Panc1 (cell line): Measurements from ENCODE around the gene AATK. TPM values are rescaled to one million over a fixed set of nuclear protein-coding genes. Genes with fewer than 3 reads are reported as not detected.

Source experiments
- ATAC-seq: fragments of 200-7000 bp; cut with Tn5 transposase; 2 replicates; pipeline ENCODE4 v1.9.1; 2020; ENCODE audit warnings: mild to moderate bottlenecking, moderate library complexity
- BruUV-seq: library from RNA; stranded (reverse); fragments of 400-500 nt; replicated peaks from 2 replicates; lab custom pipeline; 2021; lab: Mats Ljungman, UMichigan
- CTCF ChIA-PET: fragments of 300-600 bp; sonication (Branson Sonifier 250); formaldehyde crosslinking; loops from one replicate; lab custom pipeline; 2022; ENCODE audit warnings: antibody characterized with exemption; lab: Charles Lee
- POLR2A ChIA-PET: fragments of 300-600 bp; sonication (Branson Sonifier 250); formaldehyde crosslinking; loops from one replicate; lab custom pipeline; 2022; ENCODE audit warnings: antibody characterized with exemption; lab: Charles Lee
- DNase-seq: peaks from one replicate; pipeline ENCODE4 v3.0.0-alpha.2; 2010; ENCODE audit warnings: low read depth, low spot score
- H3K27ac ChIP-seq: 2 replicates; pipeline ENCODE4 v1.5.1; 2011; ENCODE audit warnings: mild to moderate bottlenecking, low read length, inconsistent platforms
- H3K27me3 ChIP-seq: fragments of 200-500 bp; sonication (Bioruptor generic); 2 replicates; pipeline ENCODE4 v1.6.0; 2014; ENCODE audit warnings: low read length, inconsistent platforms; ENCODE audit not compliant: control insufficient read depth, insufficient read depth
- H3K36me3 ChIP-seq: fragments of 200-500 bp; sonication (Bioruptor generic); 2 replicates; pipeline ENCODE4 v1.5.1; 2014; ENCODE audit warnings: inconsistent platforms, mild to moderate bottlenecking, low read length, moderate library complexity; ENCODE audit not compliant: control insufficient read depth, insufficient read depth
- H3K4me1 ChIP-seq: 2 replicates; pipeline ENCODE4 v1.5.1; 2011; ENCODE audit warnings: inconsistent platforms, mild to moderate bottlenecking, low read length, moderate library complexity; ENCODE audit not compliant: control insufficient read depth, insufficient read depth
- H3K4me3 ChIP-seq, 2 experiments: 2 replicates each; pipeline ENCODE4 v1.5.1; 2011 to 2012; ENCODE audit warnings: low read depth in 2 of 2, low read length in 2 of 2, mild to moderate bottlenecking in 2 of 2, inconsistent platforms in 1 of 2, moderate library complexity in 1 of 2
- H3K9me3 ChIP-seq: fragments of 200-500 bp; sonication (Bioruptor generic); 2 replicates; pipeline ENCODE4 v1.5.1; 2014; ENCODE audit warnings: low read depth, mild to moderate bottlenecking, inconsistent platforms, low read length, moderate library complexity; ENCODE audit not compliant: control insufficient read depth, insufficient read depth
- CTCF ChIP-seq: fragments of 450-650 bp; IDR thresholded peaks from 2 replicates; pipeline ENCODE4 v1.5.1; 2017; ENCODE audit warnings: mild to moderate bottlenecking
- POLR2AphosphoS5 ChIP-seq: IDR thresholded peaks from 2 replicates; pipeline ENCODE4 v1.6.1; 2012; ENCODE audit warnings: mild to moderate bottlenecking, low read depth, low read length, moderate library complexity
- REST ChIP-seq, 2 experiments: IDR thresholded peaks; 2 replicates each; pipeline ENCODE4 v1.6.1; 2011 to 2012; ENCODE audit warnings: low read depth in 2 of 2, control low read depth in 1 of 2, low read length in 1 of 2, mild to moderate bottlenecking in 1 of 2, moderate library complexity in 1 of 2; ENCODE audit not compliant: insufficient read depth in 1 of 2
- SIN3A ChIP-seq: IDR thresholded peaks from 2 replicates; pipeline ENCODE4 v1.6.1; 2012; ENCODE audit warnings: low read depth, mild to moderate bottlenecking, low read length, moderate library complexity, borderline replicate concordance; ENCODE audit not compliant: insufficient read depth
- TCF7L2 ChIP-seq: IDR thresholded peaks from 2 replicates; pipeline ENCODE4 v1.6.1; 2011; ENCODE audit warnings: mild to moderate bottlenecking, low read depth, low read length, inconsistent platforms
- in situ Hi-C: cut with HindIII; loops from 2 replicates; pipeline ENCODE4 v1.10.0; 2016; ENCODE audit warnings: low sequenced_read_pairs, low pct_unique_long_range_greater_than_20kb
- intact Hi-C: fragments of 100-400 bp; cut with micrococcal nuclease; formaldehyde crosslinking; loops from one replicate; pipeline ENCODE4 v1.10.0; 2022; ENCODE audit not compliant: unreplicated experiment
- total RNA-seq: library from RNA; stranded (reverse); gene quantifications from one replicate; pipeline ENCODE4 v1.2.1, GENCODE V29; 2021; ENCODE audit not compliant: unreplicated experiment

Gene AATK
- total RNA-seq, 1 experiment from 2014 or later = 3.7 TPM

- CTCF ChIA-PET = no interaction called here
- POLR2A ChIA-PET = no interaction called here
- H3K4me3 ChIP-seq = no peak overlapping the region
- no peaks in the 10 kb centered on the region for H3K4me1 ChIP-seq
- in situ Hi-C loops (no loop called here), intact Hi-C loops (no loop called here)
- ATAC-seq (no peak), DNase-seq (no peak)
- H3K36me3 ChIP-seq = no peaks in the 10 kb centered on the region
- H3K9me3 ChIP-seq = no peaks in the 10 kb centered on the region
- no peaks in the 10 kb centered on the region for H3K27me3 ChIP-seq
- BruUV-seq = no TSS peak
- TF ChIP-seq POLR2AphosphoS5 (no peak), TCF7L2 (no peak), REST (IDR thresholded peaks at IDR 0.05; ENCODE audit: insufficient read depth in 1 of 2, low read depth in 2 of 2, low read length in 1 of 2) (no peak), SIN3A (no peak), CTCF (no peak)
- no peak overlapping the region for H3K27ac ChIP-seq
Observed at GRCh38 chr17:81193470-81194224, 27.6 kb upstream of the AATK start.

GRCh38 chr17:81193051-81193410, 27.0 kb upstream of the AATK start:
- DNase-seq (no peak), ATAC-seq (no peak)
- H3K27me3 ChIP-seq = no peaks in the 10 kb centered on the region
- H3K27ac ChIP-seq = no peak overlapping the region
- BruUV-seq = no TSS peak
- no peak overlapping the region for H3K4me3 ChIP-seq
- in situ Hi-C loops (no loop called here), intact Hi-C loops (no loop called here)
- H3K4me1 ChIP-seq = no peaks in the 10 kb centered on the region
- no peaks in the 10 kb centered on the region for H3K36me3 ChIP-seq
- no peaks in the 10 kb centered on the region for H3K9me3 ChIP-seq
- no peak for TF ChIP-seq SIN3A
- TF ChIP-seq TCF7L2 = no peak
- TF ChIP-seq POLR2AphosphoS5 = no peak
- TF ChIP-seq REST (IDR thresholded peaks at IDR 0.05; ENCODE audit: insufficient read depth in 1 of 2, low read depth in 2 of 2, low read length in 1 of 2) = no peak
- no peak for TF ChIP-seq CTCF
- ChIA-PET POLR2A (no interaction called here), CTCF (no interaction called here)
